WTC11 (cell line): ENCODE measurements around the gene NTN5.
"Not testable (repeated sequence)": the region's sequence is repeated elsewhere in the genome, so short reads cannot be mapped to it uniquely, and the experiment has no call there.

Source experiments
- ETV6 ChIP-seq: sonication (generic); formaldehyde crosslinking; IDR thresholded peaks from 2 replicates; pipeline ENCODE4 v1.8.1; 2022; ENCODE audit warnings: mild to moderate bottlenecking, missing genetic modification reagents
- GTF2I ChIP-seq: fragments of 250-450 bp; sonication (Bioruptor Pico); conservative IDR thresholded peaks from 2 replicates; pipeline ENCODE4 v1.4.0; 2021; ENCODE audit warnings: mild to moderate bottlenecking
- JUN ChIP-seq: sonication (generic); formaldehyde crosslinking; IDR thresholded peaks from 2 replicates; pipeline ENCODE4 v1.8.0; 2023; ENCODE audit warnings: mild to moderate bottlenecking, missing genetic modification reagents
- PRDM15 ChIP-seq: sonication (generic); formaldehyde crosslinking; IDR thresholded peaks from 2 replicates; pipeline ENCODE4 v1.8.0; 2022; ENCODE audit warnings: missing genetic modification reagents
- SP1 ChIP-seq: sonication (generic); formaldehyde crosslinking; conservative IDR thresholded peaks from 2 replicates; pipeline ENCODE4 v1.8.1; 2022; ENCODE audit warnings: missing genetic modification reagents
- TEAD4 ChIP-seq: sonication (generic); formaldehyde crosslinking; IDR thresholded peaks from 2 replicates; pipeline ENCODE4 v1.8.0; 2022; ENCODE audit warnings: mild to moderate bottlenecking, missing genetic modification reagents
- USF2 ChIP-seq: sonication (generic); formaldehyde crosslinking; IDR thresholded peaks from 2 replicates; pipeline ENCODE4 v1.8.1; 2023; ENCODE audit warnings: mild to moderate bottlenecking, missing genetic modification reagents, moderate library complexity
- ZBTB21 ChIP-seq: sonication (generic); formaldehyde crosslinking; IDR thresholded peaks from 2 replicates; pipeline ENCODE4 v1.8.1; 2023; ENCODE audit warnings: mild to moderate bottlenecking, missing genetic modification reagents, borderline replicate concordance
- ZNF317 ChIP-seq: sonication (generic); formaldehyde crosslinking; IDR thresholded peaks from 2 replicates; pipeline ENCODE4 v1.8.1; 2023; ENCODE audit warnings: low read depth, mild to moderate bottlenecking, moderate library complexity, missing genetic modification reagents, borderline replicate concordance
- TF ChIP-seq, protein P1 (sequence below): fragments of 200-600 bp; IDR thresholded peaks from 2 replicates; pipeline ENCODE4 v1.8.0; 2022; ENCODE audit warnings: antibody characterized with exemption
- TF ChIP-seq, protein P2 (sequence below): sonication (generic); formaldehyde crosslinking; IDR thresholded peaks from 2 replicates; pipeline ENCODE4 v1.8.0; 2023; ENCODE audit warnings: missing genetic modification reagents, mild to moderate bottlenecking, borderline replicate concordance
- TF ChIP-seq, protein P3 (sequence below): sonication (generic); formaldehyde crosslinking; IDR thresholded peaks from 2 replicates; pipeline ENCODE4 v1.8.0; 2022; ENCODE audit warnings: mild to moderate bottlenecking, missing genetic modification reagents
- TF ChIP-seq, protein P4 (sequence below): sonication (generic); formaldehyde crosslinking; IDR thresholded peaks from 2 replicates; pipeline ENCODE4 v1.8.1; 2023; ENCODE audit warnings: mild to moderate bottlenecking, missing genetic modification reagents

DNA sequence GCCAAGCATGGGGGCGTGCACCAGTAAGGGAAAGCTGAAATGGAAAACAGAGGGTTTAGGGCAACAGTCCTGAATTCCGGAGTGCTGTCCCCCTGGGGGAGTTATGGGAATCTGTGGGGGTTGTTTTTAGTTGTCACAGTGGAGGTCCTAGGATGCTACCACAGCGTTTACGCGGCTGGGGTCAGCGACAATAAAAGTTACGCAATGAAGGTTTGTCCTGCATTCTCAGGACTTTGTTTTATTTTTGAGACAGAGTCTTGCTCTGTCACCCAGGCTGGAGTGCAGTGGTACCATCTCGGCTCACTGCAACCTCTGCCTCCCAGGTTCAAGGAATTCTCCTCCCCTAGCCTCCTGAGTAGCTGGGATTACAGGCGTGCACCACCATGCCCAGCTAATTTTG, 20.8 kb upstream of the NTN5 start:
- TF ChIP-seq, protein P1, sequence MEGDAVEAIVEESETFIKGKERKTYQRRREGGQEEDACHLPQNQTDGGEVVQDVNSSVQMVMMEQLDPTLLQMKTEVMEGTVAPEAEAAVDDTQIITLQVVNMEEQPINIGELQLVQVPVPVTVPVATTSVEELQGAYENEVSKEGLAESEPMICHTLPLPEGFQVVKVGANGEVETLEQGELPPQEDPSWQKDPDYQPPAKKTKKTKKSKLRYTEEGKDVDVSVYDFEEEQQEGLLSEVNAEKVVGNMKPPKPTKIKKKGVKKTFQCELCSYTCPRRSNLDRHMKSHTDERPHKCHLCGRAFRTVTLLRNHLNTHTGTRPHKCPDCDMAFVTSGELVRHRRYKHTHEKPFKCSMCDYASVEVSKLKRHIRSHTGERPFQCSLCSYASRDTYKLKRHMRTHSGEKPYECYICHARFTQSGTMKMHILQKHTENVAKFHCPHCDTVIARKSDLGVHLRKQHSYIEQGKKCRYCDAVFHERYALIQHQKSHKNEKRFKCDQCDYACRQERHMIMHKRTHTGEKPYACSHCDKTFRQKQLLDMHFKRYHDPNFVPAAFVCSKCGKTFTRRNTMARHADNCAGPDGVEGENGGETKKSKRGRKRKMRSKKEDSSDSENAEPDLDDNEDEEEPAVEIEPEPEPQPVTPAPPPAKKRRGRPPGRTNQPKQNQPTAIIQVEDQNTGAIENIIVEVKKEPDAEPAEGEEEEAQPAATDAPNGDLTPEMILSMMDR: not testable (repeated sequence)
- TF ChIP-seq, protein P2, sequence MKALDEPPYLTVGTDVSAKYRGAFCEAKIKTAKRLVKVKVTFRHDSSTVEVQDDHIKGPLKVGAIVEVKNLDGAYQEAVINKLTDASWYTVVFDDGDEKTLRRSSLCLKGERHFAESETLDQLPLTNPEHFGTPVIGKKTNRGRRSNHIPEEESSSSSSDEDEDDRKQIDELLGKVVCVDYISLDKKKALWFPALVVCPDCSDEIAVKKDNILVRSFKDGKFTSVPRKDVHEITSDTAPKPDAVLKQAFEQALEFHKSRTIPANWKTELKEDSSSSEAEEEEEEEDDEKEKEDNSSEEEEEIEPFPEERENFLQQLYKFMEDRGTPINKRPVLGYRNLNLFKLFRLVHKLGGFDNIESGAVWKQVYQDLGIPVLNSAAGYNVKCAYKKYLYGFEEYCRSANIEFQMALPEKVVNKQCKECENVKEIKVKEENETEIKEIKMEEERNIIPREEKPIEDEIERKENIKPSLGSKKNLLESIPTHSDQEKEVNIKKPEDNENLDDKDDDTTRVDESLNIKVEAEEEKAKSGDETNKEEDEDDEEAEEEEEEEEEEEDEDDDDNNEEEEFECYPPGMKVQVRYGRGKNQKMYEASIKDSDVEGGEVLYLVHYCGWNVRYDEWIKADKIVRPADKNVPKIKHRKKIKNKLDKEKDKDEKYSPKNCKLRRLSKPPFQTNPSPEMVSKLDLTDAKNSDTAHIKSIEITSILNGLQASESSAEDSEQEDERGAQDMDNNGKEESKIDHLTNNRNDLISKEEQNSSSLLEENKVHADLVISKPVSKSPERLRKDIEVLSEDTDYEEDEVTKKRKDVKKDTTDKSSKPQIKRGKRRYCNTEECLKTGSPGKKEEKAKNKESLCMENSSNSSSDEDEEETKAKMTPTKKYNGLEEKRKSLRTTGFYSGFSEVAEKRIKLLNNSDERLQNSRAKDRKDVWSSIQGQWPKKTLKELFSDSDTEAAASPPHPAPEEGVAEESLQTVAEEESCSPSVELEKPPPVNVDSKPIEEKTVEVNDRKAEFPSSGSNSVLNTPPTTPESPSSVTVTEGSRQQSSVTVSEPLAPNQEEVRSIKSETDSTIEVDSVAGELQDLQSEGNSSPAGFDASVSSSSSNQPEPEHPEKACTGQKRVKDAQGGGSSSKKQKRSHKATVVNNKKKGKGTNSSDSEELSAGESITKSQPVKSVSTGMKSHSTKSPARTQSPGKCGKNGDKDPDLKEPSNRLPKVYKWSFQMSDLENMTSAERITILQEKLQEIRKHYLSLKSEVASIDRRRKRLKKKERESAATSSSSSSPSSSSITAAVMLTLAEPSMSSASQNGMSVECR (CRISPR knock-in tag): not testable (repeated sequence)
- not testable (repeated sequence) for TF ChIP-seq PRDM15, ZNF317, USF2, JUN, ETV6, ZBTB21, TEAD4, SP1, GTF2I (CRISPR knock-in tag)
- TF ChIP-seq, protein P3, sequence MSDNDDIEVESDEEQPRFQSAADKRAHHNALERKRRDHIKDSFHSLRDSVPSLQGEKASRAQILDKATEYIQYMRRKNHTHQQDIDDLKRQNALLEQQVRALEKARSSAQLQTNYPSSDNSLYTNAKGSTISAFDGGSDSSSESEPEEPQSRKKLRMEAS: not testable (repeated sequence)
- TF ChIP-seq, protein P4, sequence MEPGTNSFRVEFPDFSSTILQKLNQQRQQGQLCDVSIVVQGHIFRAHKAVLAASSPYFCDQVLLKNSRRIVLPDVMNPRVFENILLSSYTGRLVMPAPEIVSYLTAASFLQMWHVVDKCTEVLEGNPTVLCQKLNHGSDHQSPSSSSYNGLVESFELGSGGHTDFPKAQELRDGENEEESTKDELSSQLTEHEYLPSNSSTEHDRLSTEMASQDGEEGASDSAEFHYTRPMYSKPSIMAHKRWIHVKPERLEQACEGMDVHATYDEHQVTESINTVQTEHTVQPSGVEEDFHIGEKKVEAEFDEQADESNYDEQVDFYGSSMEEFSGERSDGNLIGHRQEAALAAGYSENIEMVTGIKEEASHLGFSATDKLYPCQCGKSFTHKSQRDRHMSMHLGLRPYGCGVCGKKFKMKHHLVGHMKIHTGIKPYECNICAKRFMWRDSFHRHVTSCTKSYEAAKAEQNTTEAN (CRISPR knock-in tag): not testable (repeated sequence)
